Measurements from ENCODE around the gene PKD1L1. TPM values are rescaled to one million over a fixed set of nuclear protein-coding genes. Genes with fewer than 3 reads are reported as not detected.
"Not testable (repeated sequence)": the region's sequence is repeated elsewhere in the genome, so short reads cannot be mapped to it uniquely, and the experiment has no call there.

PKD1L1 gene
- total and polyA plus RNA-seq, 4 experiments from 2014 or later = 0.55 to 0.73 TPM; not detected in 2

DNA sequence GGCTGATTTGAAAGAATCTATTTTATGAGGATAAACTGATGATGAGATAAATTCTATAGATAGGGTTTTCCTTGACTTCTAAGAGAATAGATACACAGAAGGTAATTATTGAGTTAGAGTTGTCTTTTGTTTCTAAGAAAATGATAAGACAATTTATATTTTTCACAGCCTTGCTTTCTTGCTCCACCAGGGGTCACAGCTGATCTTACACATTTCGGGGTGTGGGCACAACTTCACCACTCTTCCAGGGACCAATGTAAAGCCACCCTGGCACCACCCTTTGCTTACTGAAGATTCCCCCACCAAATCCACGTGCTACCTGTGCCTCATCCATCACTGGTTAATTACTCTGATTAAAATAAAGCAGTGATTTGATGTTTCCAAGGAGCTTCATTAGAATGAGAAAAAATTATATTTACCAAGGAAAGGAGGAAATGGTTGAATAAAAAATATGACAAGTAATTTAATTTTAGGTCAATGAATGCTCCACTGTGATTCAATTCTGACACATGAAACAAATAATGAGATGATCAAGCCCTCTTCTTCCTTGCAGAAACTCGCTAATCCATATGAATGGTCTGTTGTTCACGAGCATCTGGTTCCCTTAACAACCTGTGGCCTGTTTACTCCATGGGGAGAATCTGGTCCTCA, 189.1 kb downstream of the PKD1L1 start:
- peaks cover 0 to 1% (median 0%) of the 10 kb centered on the region in 4 donors for H3K4me1 Mint-ChIP-seq
- no peak overlapping the region for H3K4me3 Mint-ChIP-seq
- Histone ChIP-seq H3K4me3 (ENCODE audit: low read length in 2 of 2) (no peak overlapping the region), H3K27ac (ENCODE audit: low read depth, low read length) (no peak overlapping the region), H3K36me3 (ENCODE audit: insufficient read depth, low read length) (no peaks in the 10 kb centered on the region), H3K4me1 (ENCODE audit: insufficient read depth, low read length) (no peaks in the 10 kb centered on the region), H3K27me3 (ENCODE audit: insufficient read depth, low read length) (no peaks in the 10 kb centered on the region), H3K9me3 (ENCODE audit: control insufficient read depth in 1 of 2, low read length in 2 of 2) (no peaks in the 10 kb centered on the region)
- CTCF ChIA-PET (ENCODE audit: partially characterized antibody) = no interaction called here
- H3K27me3 Mint-ChIP-seq = peaks cover 0 to 2% of the 10 kb centered on the region in 2 donors
- no peak for DNase-seq
- H3K27ac Mint-ChIP-seq = no peak overlapping the region
- peaks cover 0 to 2% (median 0%) of the 10 kb centered on the region in 8 donors for H3K9me3 Mint-ChIP-seq
- intact Hi-C loops (cut with micrococcal nuclease) = no loop called here
- POLR2A ChIA-PET (ENCODE audit: partially characterized antibody) = no interaction called here
- no peaks in the 10 kb centered on the region for H3K36me3 Mint-ChIP-seq

DNA sequence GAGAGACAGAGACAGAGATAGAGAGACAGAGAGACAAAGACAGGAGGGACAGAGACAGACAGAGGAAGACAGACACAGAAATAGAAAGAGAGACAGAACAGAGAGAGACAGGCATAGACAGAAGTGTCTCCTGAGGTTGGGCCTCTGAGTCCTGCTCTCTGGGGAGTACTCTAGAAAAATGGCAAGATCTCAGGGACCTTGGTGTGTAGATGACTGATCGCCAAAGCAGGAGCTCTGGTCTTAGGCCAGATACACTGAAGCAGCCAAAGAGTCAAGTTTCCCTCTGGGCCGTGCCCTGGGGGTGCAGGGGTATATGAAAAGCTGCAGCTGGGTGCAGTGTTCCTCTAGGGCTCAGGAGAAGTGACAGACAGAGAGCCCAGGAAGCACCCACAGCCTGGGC, 189.7 kb downstream of the PKD1L1 start:
- no peak overlapping the region for H3K27ac Mint-ChIP-seq
- CTCF ChIA-PET (ENCODE audit: partially characterized antibody) = no interaction called here

DNA sequence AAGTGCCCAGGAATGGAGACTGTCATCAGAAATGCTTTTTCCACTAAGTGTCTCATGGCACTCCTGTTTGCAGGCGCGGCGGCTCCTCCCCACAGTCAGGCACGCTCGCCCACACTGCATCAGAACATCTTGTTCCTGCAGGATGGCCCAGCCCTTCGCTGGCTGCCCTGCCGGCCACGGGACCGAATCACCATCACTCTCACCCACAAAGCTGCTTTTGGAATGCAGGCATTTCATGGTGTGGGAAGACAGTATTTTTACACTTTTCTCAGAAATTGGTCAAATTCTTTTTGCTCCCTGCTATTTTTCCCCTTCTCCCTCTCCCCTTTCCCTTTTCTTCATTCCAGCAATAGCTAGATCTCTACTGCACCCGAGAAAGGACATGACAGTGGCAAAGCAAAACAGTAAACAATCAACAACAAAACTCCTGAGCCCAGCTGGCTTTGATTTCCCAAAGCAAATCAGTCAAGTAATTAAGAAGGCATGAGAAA, 190.3 kb downstream of the PKD1L1 start:
- peaks cover 0 to 3% (median 0%) of the 10 kb centered on the region in 8 donors for H3K9me3 Mint-ChIP-seq
- Histone ChIP-seq H3K27me3 (ENCODE audit: insufficient read depth, low read length) (no peaks in the 10 kb centered on the region), H3K36me3 (ENCODE audit: insufficient read depth, low read length) (no peaks in the 10 kb centered on the region), H3K4me3 (ENCODE audit: low read length in 2 of 2) (no peak overlapping the region), H3K9me3 (ENCODE audit: control insufficient read depth in 1 of 2, low read length in 2 of 2) (no peaks in the 10 kb centered on the region), H3K27ac (ENCODE audit: low read depth, low read length) (no peak overlapping the region), H3K4me1 (ENCODE audit: insufficient read depth, low read length) (no peaks in the 10 kb centered on the region)
- no peaks in the 10 kb centered on the region for H3K36me3 Mint-ChIP-seq
- POLR2A ChIA-PET (ENCODE audit: partially characterized antibody) = no interaction called here
- H3K4me1 Mint-ChIP-seq = peaks cover 0 to 1% (median 0%) of the 10 kb centered on the region in 4 donors
- H3K4me3 Mint-ChIP-seq = no peak overlapping the region
- peaks cover 0 to 2% of the 10 kb centered on the region in 2 donors for H3K27me3 Mint-ChIP-seq
- H3K27ac Mint-ChIP-seq = no peak overlapping the region
- intact Hi-C loops (cut with micrococcal nuclease) = no loop called here
- no peak for DNase-seq
- CTCF ChIA-PET (ENCODE audit: partially characterized antibody) = no interaction called here

More for the DNA sequence above, 189.7 kb downstream of the PKD1L1 start:
- Histone ChIP-seq H3K27me3 (ENCODE audit: insufficient read depth, low read length) (no peaks in the 10 kb centered on the region), H3K36me3 (ENCODE audit: insufficient read depth, low read length) (no peaks in the 10 kb centered on the region), H3K4me3 (ENCODE audit: low read length in 2 of 2) (no peak overlapping the region), H3K27ac (ENCODE audit: low read depth, low read length) (no peak overlapping the region), H3K9me3 (ENCODE audit: control insufficient read depth in 1 of 2, low read length in 2 of 2) (no peaks in the 10 kb centered on the region), H3K4me1 (ENCODE audit: insufficient read depth, low read length) (no peaks in the 10 kb centered on the region)
- Mint-ChIP-seq H3K4me1 (peaks cover 0 to 1% (median 0%) of the 10 kb centered on the region in 4 donors), H3K9me3 (peaks cover 0 to 2% (median 0%) of the 10 kb centered on the region in 8 donors), H3K4me3 (no peak overlapping the region), H3K36me3 (no peaks in the 10 kb centered on the region), H3K27me3 (peaks cover 0 to 2% of the 10 kb centered on the region in 2 donors)
- intact Hi-C loops (cut with micrococcal nuclease) = no loop called here
- no peak for DNase-seq
- POLR2A ChIA-PET (ENCODE audit: partially characterized antibody) = no interaction called here

DNA sequence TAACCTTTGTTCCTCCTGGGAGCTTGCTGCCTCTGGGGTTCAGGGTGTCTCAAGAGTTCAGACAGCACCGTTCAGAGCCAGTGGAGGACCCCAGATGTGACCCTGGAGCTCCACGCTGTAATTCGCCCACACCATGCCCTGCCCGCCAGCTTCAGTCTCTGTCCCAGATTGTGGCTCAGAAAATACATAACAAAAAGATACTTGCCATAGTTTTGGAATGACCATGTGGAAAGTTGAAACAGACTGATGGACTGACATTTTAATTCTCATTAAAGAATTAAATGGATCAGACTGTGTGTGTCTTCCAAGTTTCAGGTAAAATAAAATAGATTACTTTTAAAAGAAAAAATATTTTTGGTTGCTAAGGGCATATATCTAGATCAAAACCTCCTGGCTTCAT, 191.6 kb downstream of the PKD1L1 start:
- DNase-seq = no peak
- H3K9me3 ChIP-seq (ENCODE audit: control insufficient read depth in 1 of 2, low read length in 2 of 2) = no peaks in the 10 kb centered on the region
- H3K4me1 ChIP-seq (ENCODE audit: insufficient read depth, low read length) = no peaks in the 10 kb centered on the region
- H3K27me3 Mint-ChIP-seq = peaks cover 0 to 2% of the 10 kb centered on the region in 2 donors
- H3K27me3 ChIP-seq (ENCODE audit: insufficient read depth, low read length) = no peaks in the 10 kb centered on the region
- H3K36me3 Mint-ChIP-seq = no peaks in the 10 kb centered on the region
- H3K4me3 Mint-ChIP-seq = no peak overlapping the region
- CTCF ChIA-PET (ENCODE audit: partially characterized antibody) = no interaction called here
- H3K9me3 Mint-ChIP-seq = peaks cover 0 to 3% (median 0%) of the 10 kb centered on the region in 8 donors
- no peak overlapping the region for H3K4me3 ChIP-seq (ENCODE audit: low read length in 2 of 2)
- H3K36me3 ChIP-seq (ENCODE audit: insufficient read depth, low read length) = no peaks in the 10 kb centered on the region
- H3K4me1 Mint-ChIP-seq = peaks cover 0 to 1% (median 0%) of the 10 kb centered on the region in 4 donors
- no peak overlapping the region for H3K27ac ChIP-seq (ENCODE audit: low read depth, low read length)
- POLR2A ChIA-PET (ENCODE audit: partially characterized antibody) = no interaction called here
- intact Hi-C loops (cut with micrococcal nuclease) = no loop called here
- no peak overlapping the region for H3K27ac Mint-ChIP-seq

DNA sequence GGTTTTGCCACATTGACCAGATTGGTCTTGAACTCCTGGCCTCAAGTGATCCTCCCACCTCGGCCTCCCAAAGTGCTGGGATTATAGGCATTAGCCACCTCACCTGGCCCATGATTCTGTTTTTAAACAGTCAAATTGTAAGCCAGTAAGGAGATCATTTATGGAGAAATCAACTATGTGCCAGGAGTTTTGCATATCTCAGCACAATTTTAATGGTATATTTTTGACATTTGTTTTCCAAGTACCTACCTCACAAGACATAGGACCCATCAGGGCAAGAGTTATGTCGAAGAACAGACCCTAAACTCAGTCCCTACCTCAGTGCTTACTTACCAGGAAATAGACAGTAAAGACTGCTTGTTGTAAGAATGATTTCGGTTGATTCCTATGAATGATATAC, 193.0 kb downstream of the PKD1L1 start:
- intact Hi-C loops (cut with micrococcal nuclease) = no loop called here
- Histone ChIP-seq H3K9me3 (ENCODE audit: control insufficient read depth in 1 of 2, low read length in 2 of 2) (no peaks in the 10 kb centered on the region), H3K4me1 (ENCODE audit: insufficient read depth, low read length) (no peaks in the 10 kb centered on the region), H3K27me3 (ENCODE audit: insufficient read depth, low read length) (no peaks in the 10 kb centered on the region), H3K4me3 (ENCODE audit: low read length in 2 of 2) (no peak overlapping the region), H3K27ac (ENCODE audit: low read depth, low read length) (no peak overlapping the region), H3K36me3 (ENCODE audit: insufficient read depth, low read length) (no peaks in the 10 kb centered on the region)
- Mint-ChIP-seq H3K4me3 (no peak overlapping the region), H3K9me3 (peaks cover 0 to 3% (median 0%) of the 10 kb centered on the region in 8 donors), H3K27ac (no peak overlapping the region), H3K27me3 (peaks cover 2 to 4% of the 10 kb centered on the region in 2 donors), H3K4me1 (peaks cover 0 to 5% (median under 1%) of the 10 kb centered on the region in 4 donors), H3K36me3 (no peaks in the 10 kb centered on the region)
- ChIA-PET CTCF (ENCODE audit: partially characterized antibody) (no interaction called here), POLR2A (ENCODE audit: partially characterized antibody) (no interaction called here)
- DNase-seq = no peak

DNA sequence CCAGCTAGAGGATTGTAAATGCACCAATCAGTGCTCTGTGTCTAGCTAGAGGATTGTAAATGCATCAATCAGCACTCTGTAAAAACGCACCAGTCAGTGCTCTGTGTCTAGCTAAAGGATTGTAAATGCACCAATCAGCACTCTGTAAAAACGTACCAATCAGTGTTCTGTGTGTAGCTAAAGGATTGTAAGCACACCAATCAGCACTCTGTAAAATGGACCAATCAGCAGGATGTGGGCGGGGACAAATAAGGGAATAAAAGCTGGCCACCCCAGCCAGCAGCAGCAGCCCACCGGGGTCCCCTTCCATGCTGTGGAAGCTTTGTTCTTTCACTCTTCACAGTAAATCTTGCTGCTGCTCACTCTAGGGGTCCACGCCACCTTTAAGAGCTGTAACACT, 196.5 kb downstream of the PKD1L1 start:
- H3K4me3 ChIP-seq (ENCODE audit: low read length in 2 of 2); H3K9me3 Mint-ChIP-seq; H3K9me3 ChIP-seq (ENCODE audit: control insufficient read depth in 1 of 2, low read length in 2 of 2); H3K4me1 Mint-ChIP-seq; H3K4me3 Mint-ChIP-seq; H3K27me3 ChIP-seq (ENCODE audit: insufficient read depth, low read length); CTCF ChIA-PET (ENCODE audit: partially characterized antibody); intact Hi-C loops (cut with micrococcal nuclease); POLR2A ChIA-PET (ENCODE audit: partially characterized antibody); H3K36me3 Mint-ChIP-seq; H3K4me1 ChIP-seq (ENCODE audit: insufficient read depth, low read length); H3K27me3 Mint-ChIP-seq; DNase-seq; H3K36me3 ChIP-seq (ENCODE audit: insufficient read depth, low read length); H3K27ac ChIP-seq (ENCODE audit: low read depth, low read length); H3K27ac Mint-ChIP-seq: not testable (repeated sequence)

DNA sequence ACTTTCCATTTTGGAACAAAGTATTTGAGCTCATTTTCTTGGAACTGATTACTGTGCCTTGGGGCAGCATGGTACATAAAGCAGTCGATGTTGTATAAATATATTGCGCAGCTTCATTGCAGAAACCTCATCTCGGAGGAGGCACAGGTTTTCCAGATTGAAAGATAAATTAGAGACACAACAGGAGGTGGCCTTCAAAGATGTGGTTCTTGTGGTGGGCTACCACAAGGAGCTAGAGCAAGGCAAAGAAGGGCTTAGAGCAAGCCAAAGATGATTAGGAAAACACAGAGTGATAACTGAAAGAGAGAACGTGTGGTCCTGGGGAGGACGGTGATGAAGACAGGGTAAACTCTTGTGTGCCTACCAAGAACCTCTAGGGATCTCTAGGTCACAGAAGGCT, 197.2 kb downstream of the PKD1L1 start:
- Histone ChIP-seq H3K9me3 (ENCODE audit: control insufficient read depth in 1 of 2, low read length in 2 of 2) (no peaks in the 10 kb centered on the region), H3K27ac (ENCODE audit: low read depth, low read length) (no peak overlapping the region), H3K4me1 (ENCODE audit: insufficient read depth, low read length) (no peaks in the 10 kb centered on the region), H3K27me3 (ENCODE audit: insufficient read depth, low read length) (no peaks in the 10 kb centered on the region), H3K36me3 (ENCODE audit: insufficient read depth, low read length) (no peaks in the 10 kb centered on the region), H3K4me3 (ENCODE audit: low read length in 2 of 2) (no peak overlapping the region)
- peaks cover 3 to 6% of the 10 kb centered on the region in 2 donors for H3K27me3 Mint-ChIP-seq
- H3K4me1 Mint-ChIP-seq = peaks cover 0 to 5% (median under 1%) of the 10 kb centered on the region in 4 donors
- ChIA-PET POLR2A (ENCODE audit: partially characterized antibody) (no interaction called here), CTCF (ENCODE audit: partially characterized antibody) (no interaction called here)
- no peak for DNase-seq
- H3K27ac Mint-ChIP-seq = no peak overlapping the region
- no peak overlapping the region for H3K4me3 Mint-ChIP-seq
- intact Hi-C loops (cut with micrococcal nuclease) = no loop called here
- H3K9me3 Mint-ChIP-seq = peaks cover 0 to 3% (median 0%) of the 10 kb centered on the region in 8 donors
- no peaks in the 10 kb centered on the region for H3K36me3 Mint-ChIP-seq

Data from CD4-positive, alpha-beta memory T cell (primary cell).